Measurements from ENCODE around the gene C2orf80. TPM values are rescaled to one million over a fixed set of nuclear protein-coding genes. Genes with fewer than 3 reads are reported as not detected.
"Not testable (repeated sequence)": the region's sequence is repeated elsewhere in the genome, so short reads cannot be mapped to it uniquely, and the experiment has no call there.

Gene C2orf80
- polyA plus RNA-seq, 5 donors, result 0.19 TPM; not detected in 4

- no peak for DNase-seq
Measured at GRCh38 chr2:208135794-208136715, 53.8 kb downstream of the C2orf80 start.

- DNase-seq, result no peak
Measured at GRCh38 chr2:208134928-208135586, 54.8 kb downstream of the C2orf80 start.

- no peak for DNase-seq
Measured at GRCh38 chr2:208130712-208131110, 59.1 kb downstream of the C2orf80 start.

- DNase-seq, result no peak
Measured at GRCh38 chr2:208129744-208130711, 59.8 kb downstream of the C2orf80 start, which contains the start of gene CRYGC. CRYGC (minus strand) TSS chr2:208129828; CDS start chr2:208129792, 36 bp downstream.

GRCh38 chr2:208128136-208128535 lies 61.7 kb downstream of the C2orf80 start:
- DNase-seq, result no peak

- no peak for DNase-seq
Measured at GRCh38 chr2:208127090-208127489, 62.7 kb downstream of the C2orf80 start.

GRCh38 chr2:208125251-208125650 lies 64.6 kb downstream of the C2orf80 start:
- no peak for DNase-seq

- DNase-seq, result not testable (repeated sequence)
Measured at GRCh38 chr2:208124013-208124715, 65.7 kb downstream of the C2orf80 start, which contains the start of gene CRYGD. CRYGD (minus strand) TSS chr2:208124524; CDS start chr2:208124473, 51 bp downstream.

- DNase-seq, result no peak
Measured at GRCh38 chr2:208122248-208122647, 67.6 kb downstream of the C2orf80 start.

- no peak for DNase-seq
Measured at GRCh38 chr2:208118918-208119317, 70.9 kb downstream of the C2orf80 start.

GRCh38 chr2:208117390-208117789 lies 72.4 kb downstream of the C2orf80 start:
- not testable (repeated sequence) for DNase-seq

Other genes with a start within 250 kb of the C2orf80 start
- 10 to 100 TPM; 12.1 to 15.8 (median 14.6) TPM for gene PLEKHM3, start 164.5 kb downstream of the C2orf80 start, polyA plus RNA-seq (ENCODE audit: insufficient read depth in 1 of 5, insufficient read length in 5 of 5, low replicate concordance in 1 of 5)
- gene CRYGD, start 65.5 kb downstream of the C2orf80 start, polyA plus RNA-seq (ENCODE audit: insufficient read depth in 1 of 5, insufficient read length in 5 of 5, low replicate concordance in 1 of 5), result under 1 TPM in 1 of 5 donors, not detected in 4; 0.25 TPM
- gene CRYGC, start 60.2 kb downstream of the C2orf80 start, polyA plus RNA-seq (ENCODE audit: insufficient read depth in 1 of 5, insufficient read length in 5 of 5, low replicate concordance in 1 of 5), result not detected
- gene CRYGB, start 43.9 kb downstream of the C2orf80 start, polyA plus RNA-seq (ENCODE audit: insufficient read depth in 1 of 5, insufficient read length in 5 of 5, low replicate concordance in 1 of 5), result not detected
- not detected for gene CRYGA, start 26.4 kb downstream of the C2orf80 start, polyA plus RNA-seq (ENCODE audit: insufficient read depth in 1 of 5, insufficient read length in 5 of 5, low replicate concordance in 1 of 5)
- 100 to 1,000 TPM in 1 of 5 donors, 10 to 100 TPM in 4; 83.2 to 101 (median 87.5) TPM for gene IDH1, start 65.0 kb upstream of the C2orf80 start, polyA plus RNA-seq (ENCODE audit: insufficient read depth in 1 of 5, insufficient read length in 5 of 5, low replicate concordance in 1 of 5)
- 10 to 100 TPM; 17.0 to 29.4 (median 25.8) TPM for gene PIKFYVE, start 76.2 kb upstream of the C2orf80 start, polyA plus RNA-seq (ENCODE audit: insufficient read depth in 1 of 5, insufficient read length in 5 of 5, low replicate concordance in 1 of 5)
- gene PTH2R, start 216.8 kb upstream of the C2orf80 start, polyA plus RNA-seq (ENCODE audit: insufficient read depth in 1 of 5, insufficient read length in 5 of 5, low replicate concordance in 1 of 5), result under 1 TPM in 4 of 5 donors, not detected in 1; 0.10 to 0.37 (median 0.17) TPM

Measured in right lung (tissue), 5 donors.